NCI-H2171 (cell line): ENCODE results near the gene STAG3.
"Not testable (repeated sequence)": the region's sequence is repeated elsewhere in the genome, so short reads cannot be mapped to it uniquely, and the experiment has no call there.

ENCODE experiments used
- DNase-seq: peaks from one replicate; lab custom pipeline; 2025; lab: John Stamatoyannopoulos, UW

STAG3 gene

DNA sequence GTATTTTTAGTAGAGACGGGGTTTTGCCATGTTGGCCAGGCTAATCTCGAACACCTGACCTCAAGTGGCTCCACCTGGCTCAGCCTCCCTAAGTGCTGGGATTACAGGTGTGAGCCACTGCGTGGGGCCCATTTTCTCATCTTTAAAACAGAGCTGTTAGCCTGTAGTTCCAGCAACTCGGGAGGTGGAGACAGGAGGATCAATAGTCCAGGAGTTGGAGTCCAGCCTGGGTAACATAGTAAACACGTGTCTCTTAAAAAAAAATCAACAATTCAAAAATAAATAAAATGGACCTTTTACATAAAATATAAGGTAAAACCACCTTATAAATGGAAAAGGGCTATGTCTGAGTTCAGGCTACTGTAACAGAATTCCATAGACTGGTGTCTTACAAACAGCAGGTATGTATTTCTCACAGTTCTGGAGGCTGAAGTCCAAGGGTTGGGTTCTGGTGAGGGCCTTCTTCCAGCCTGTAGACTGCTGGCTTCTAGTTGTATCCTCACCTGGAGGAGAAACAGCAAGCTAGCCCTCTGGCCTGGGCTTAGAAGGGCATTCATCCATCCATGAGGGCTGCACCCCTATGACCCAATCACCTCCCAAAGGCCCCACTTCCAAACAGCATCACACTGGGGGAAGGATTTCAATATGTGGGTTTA lies 35.0 kb downstream of the STAG3 start:
- no peak for DNase-seq

GRCh38 chr7:100213672-100214071 lies 36.0 kb downstream of the STAG3 start:
- DNase-seq, result no peak

- DNase-seq, result not testable (repeated sequence)
Measured at GRCh38 chr7:100214356-100214755, 36.6 kb downstream of the STAG3 start.

DNA sequence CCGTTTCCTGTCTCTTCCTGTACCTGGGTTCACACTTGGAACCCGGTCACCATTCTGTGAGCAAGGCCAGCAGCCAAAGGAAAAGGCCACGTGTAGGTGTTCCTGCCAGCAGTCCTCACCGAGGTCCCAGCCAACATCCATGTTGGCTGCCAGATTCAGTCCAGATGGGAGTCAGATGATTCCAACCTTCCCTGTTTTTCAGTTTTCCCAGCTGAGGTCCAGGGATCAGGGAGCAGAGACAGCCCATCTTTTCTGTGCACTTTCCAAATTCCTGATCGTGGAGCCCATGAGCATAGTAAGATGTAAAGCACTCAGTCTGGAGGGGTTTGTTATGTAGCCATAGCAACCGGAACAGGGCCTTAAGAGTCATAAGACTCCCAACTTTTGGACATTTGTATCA lies 38.2 kb downstream of the STAG3 start:
- no peak for DNase-seq

GRCh38 chr7:100217934-100218333 lies 40.2 kb downstream of the STAG3 start:
- not testable (repeated sequence) for DNase-seq

DNA sequence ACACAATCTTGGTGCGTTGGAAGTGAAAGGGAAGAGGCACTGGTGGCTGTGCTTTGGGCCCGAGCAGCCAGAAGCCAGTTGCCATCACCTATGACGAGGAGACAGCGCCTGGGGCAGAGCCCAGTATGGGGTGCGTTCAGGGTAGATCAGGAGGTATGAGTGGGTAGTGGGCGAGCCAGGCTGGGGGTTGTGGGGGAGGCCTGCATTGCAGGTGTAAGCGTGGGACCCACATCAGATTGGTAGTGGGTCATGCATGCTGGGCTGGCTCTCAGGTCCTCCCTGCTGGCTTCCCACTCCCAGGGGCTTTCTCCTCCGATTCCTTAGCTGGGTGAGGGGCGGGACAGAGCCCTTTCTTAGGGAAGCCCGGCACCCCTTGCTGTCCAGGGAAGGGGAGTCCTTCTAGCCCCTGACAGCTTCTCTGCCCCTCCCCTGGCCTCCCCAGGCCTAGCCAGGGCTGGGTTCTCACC lies 41.6 kb downstream of the STAG3 start:
- no peak for DNase-seq

- not testable (repeated sequence) for DNase-seq
Measured at GRCh38 chr7:100219801-100220585, 42.3 kb downstream of the STAG3 start, which contains the start of gene PVRIG. PVRIG (plus strand) TSS chr7:100219949; CDS start chr7:100219971, 22 bp downstream.

GRCh38 chr7:100220586-100221230 lies 43.0 kb downstream of the STAG3 start:
- DNase-seq, result no peak

- DNase-seq, result no peak
Measured at GRCh38 chr7:100221231-100221718, 43.6 kb downstream of the STAG3 start.

DNA sequence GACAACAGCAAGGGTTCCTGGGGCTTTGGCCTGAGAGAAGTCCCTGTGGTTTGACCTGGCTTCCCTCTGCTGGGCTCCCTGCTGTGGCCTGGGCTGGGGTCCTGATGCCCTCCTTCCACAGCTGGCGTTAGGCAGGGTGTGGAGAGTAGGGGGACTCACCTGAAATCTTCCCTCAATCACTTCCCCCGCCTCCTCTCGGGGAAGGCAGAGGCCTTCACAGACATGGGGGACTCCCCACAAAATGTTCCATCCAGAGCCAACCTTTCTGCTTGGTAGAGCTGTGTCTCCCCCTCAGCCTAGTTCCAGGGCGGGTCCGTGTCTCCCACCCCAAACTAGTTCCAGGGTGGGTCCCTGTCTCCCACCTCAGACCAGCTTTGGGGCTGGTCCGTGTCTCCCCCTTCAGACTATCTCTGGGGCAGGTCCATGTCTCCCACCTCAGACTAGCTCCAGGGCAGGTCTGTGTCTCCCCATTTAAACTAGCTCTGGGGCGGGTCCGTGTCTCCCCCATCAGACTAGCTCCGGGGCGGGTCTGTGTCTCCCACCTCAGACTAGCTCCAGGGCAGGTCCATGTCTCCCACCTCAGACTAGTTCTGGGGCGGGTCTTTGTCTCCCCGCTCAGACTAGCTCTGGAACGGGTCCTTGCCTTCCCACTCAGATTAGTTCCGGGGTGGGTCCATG lies 44.2 kb downstream of the STAG3 start:
- DNase-seq, result no peak

- no peak for DNase-seq
Measured at GRCh38 chr7:100222445-100223132, 44.9 kb downstream of the STAG3 start.

GRCh38 chr7:100223376-100223927 lies 45.7 kb downstream of the STAG3 start:
- not testable (repeated sequence) for DNase-seq

- not testable (repeated sequence) for DNase-seq
Measured at GRCh38 chr7:100224891-100225290, 47.2 kb downstream of the STAG3 start.

- DNase-seq, result not testable (repeated sequence)
Measured at GRCh38 chr7:100234660-100235317, 57.1 kb downstream of the STAG3 start.

DNA sequence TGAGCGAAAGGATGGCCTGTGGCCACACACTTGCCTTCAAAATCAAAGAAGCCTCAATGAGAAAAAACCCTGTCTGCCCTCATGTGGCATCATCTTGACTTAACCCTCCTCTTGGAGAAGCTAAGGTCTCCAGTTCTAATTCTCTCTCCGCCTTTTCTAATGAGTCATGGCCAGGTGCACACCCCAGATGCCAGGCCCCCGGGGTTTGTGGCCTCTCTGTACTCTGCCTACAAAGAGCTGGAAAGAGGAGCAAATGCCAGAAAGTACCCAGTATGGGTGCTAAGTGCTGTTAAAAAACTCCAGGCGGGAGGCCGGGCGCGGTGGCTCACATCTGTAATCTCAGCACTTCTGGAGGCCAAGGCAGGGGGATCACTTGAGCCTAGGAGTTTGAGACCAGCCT lies 62.3 kb downstream of the STAG3 start:
- not testable (repeated sequence) for DNase-seq

DNA sequence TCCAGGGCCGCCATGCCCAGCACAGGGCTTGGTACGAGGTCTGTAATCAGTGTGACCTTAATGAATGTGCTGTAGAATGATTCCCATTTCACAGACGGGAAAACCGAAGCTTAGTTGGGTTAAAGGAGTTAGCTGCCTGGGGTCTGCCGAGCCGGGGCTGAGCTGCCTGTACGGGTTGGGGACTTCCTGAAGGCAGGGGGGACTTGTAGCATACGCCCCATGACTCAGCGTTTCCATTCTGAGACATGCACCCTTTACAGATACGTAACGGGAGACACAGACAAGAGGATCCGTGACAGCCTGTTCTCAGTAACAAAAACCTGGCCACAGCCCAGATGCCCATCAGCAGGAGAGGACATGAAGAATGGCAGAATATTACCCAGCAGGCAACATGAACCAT lies 65.7 kb downstream of the STAG3 start:
- not testable (repeated sequence) for DNase-seq

- not testable (repeated sequence) for DNase-seq
Measured at GRCh38 chr7:100244988-100245605, 67.4 kb downstream of the STAG3 start.

DNA sequence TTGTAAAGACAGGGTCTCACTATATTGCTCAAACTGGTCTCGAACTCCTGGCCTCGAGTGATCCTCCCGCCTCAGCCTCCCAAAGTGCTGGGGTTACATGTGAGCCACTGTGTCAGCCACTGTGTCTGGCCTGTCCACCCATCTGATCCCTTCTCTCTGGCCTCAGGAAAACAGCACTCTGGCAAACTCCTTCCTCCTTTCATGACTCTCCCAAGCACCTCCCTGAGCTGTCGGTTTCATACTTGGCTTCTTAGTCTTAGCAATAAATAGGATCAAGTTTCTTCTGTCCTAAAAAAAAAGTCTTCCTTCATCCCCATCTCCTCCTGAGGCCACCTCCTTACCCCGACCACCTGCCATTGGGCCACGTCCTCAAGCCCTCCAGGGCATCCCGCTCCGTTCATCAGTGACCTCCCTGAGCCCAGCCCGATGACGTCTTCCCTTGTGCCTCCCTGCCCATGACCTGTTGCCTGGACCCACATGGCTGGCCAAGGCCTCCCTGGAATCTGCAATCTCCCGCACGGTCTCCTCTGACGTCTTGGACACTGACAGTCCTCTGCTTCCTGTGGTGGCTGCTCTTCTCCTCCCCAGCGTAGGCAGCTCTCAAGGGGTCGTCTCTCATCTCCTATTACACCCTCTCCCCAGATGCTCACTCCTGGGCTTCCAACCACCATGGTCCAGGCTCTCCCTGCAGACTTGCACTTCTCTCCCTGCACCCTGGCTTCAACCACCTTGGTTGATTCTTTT lies 68.6 kb downstream of the STAG3 start:
- DNase-seq, result not testable (repeated sequence)

DNA sequence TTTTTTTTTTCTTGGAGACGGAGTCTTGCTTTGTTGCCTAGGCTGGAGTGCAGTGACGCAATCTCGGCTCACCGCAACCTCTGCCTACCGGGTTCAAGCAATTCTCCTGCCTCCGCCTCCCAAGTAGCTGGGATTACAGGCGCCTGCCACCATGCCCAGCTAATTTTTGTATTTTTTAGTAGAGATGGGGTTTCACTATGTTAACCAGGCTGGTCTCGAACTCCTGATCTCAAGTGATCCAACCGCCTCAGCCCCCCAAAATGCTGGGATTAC lies 69.1 kb downstream of the STAG3 start:
- not testable (repeated sequence) for DNase-seq
